D341Med (cell line): ENCODE measurements around the gene TACC3.

Source experiments
- DNase-seq: peaks from one replicate; pipeline ENCODE4 v3.0.0; 2012; ENCODE audit warnings: low spot score

Gene TACC3

DNA sequence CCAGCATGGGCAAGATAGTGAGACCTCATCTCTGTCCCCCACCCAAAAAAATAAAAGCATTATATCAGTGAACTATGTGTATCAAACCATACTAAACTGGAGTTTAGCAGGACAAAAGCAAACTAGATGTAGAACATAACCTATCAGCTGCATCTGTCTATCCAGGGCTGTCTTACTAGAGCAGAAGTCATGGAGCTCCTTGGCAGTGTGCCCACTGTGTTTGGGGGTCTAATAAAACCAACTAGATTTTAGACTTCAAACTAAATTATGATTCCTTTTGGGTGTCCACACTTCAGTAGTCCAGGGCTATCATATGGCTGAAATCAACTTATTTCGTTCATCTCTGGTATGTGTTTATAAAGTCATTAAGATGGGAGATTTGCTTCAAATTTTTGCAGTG, 17.5 kb upstream of the TACC3 start:
- DNase-seq, result no peak

DNA sequence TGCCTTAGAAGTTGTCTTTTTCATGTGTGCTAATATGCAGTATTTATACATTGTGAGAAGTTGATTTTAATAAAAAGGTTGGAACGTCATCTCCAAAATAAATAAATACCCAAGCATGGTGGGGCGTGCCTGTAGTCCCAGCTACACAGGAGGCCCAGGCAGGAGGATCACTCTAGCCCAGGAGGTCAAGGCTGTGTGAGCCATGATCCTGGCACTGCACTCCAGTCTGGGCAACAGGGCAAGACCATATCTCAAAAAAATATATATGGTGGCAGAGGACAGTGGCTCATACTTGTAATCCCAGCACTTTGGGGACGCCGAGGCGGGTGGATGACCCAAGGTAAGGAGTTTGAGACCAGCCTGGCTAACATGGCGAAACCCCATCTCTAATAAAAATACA, 15.6 kb upstream of the TACC3 start:
- DNase-seq, result no peak

DNA sequence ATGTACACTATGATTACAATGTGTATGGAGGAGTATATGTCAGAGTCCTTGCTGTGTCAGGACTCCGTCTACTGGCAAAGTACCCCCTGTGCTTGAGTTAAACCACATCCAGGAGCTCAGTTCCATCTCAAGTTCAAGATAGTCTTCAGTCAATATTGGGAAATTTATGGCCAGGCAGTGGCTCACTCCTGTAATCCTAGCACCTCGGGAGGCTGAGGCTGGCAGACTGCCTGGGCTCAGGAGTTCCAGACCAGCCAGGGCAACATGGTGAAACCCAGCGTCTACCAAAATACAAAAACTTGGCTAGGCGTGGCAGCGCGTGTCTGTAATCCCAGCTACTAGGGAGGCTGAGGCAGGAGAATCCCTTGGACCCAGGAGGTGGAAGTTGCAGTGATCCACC, 15.0 kb upstream of the TACC3 start:
- DNase-seq, result no peak

DNA sequence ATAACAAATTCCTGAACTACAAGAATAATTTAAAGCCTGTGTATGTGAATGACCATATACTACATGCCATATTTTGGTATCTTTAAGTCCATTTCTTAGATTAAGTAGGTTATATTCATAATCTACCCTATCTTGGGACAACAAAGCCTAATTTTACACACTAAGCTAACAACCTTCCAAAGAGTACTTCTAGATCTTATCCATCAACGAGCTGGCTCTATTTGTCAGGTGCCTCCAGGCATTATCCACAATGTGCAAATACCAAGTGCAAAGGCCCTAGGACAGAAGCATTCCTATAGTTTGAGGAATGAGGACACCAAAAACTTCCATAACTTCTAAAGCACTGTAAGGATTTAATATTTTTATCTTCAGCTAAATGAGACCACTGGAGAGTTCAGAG, 12.7 kb upstream of the TACC3 start:
- no peak for DNase-seq

DNA sequence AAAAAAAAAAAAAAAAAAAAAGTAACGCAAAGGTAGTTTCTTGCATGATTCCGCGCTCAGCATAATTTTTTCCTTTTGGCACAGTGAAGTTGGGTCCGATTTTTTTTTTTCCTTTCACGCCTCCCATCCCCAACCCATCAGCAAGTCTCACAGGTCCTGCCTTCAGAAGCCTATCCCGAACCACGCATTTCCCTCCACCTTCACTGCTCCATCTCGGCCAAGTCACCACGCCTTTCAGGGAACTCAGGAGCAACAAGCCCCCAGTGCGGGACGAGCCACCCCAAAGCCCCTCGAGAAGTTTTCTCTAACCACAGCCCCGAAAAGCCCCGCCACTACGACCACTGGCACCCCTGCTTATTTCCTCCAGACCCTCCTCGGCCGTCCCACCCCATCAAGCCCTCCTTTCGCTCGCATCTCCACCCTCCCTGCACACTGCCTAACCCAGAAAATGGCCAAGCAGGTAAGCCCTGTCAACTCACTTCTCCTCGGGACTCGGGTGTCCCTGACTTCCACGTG, 10.2 kb upstream of the TACC3 start:
- DNase-seq, result no peak

DNA sequence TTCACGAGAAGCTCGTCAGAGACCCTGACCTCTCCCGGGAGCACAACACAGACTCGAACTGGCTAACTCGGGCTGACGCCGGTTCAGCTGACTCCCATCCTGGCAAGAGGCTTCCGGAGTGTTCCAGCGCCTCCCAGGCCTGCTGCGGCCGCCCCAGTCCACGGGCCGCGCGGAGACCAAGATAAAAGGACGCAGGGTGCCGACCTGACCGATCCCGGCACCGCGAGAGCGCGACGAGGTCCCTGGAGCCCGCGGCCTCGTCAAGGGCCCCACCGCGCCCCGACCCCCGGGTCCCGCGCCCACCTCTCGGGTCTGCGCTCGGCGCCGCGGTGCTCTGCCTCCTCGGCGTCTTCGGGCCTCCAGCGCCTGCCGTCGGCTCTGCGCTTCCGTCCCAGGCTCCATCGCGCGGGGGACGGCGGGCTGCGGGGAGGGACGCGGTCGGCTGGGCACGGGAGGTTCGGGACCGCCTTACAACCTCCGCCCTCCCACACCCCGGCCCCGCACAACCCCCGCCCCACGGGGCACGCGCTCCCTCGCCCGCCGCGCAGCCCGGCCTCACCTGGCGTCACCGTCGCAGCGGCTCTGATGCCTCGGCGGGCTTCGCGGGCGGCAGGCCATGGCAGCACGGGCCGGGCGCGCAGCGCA, 9.6 kb upstream of the TACC3 start:
- DNase-seq, result no peak

DNA sequence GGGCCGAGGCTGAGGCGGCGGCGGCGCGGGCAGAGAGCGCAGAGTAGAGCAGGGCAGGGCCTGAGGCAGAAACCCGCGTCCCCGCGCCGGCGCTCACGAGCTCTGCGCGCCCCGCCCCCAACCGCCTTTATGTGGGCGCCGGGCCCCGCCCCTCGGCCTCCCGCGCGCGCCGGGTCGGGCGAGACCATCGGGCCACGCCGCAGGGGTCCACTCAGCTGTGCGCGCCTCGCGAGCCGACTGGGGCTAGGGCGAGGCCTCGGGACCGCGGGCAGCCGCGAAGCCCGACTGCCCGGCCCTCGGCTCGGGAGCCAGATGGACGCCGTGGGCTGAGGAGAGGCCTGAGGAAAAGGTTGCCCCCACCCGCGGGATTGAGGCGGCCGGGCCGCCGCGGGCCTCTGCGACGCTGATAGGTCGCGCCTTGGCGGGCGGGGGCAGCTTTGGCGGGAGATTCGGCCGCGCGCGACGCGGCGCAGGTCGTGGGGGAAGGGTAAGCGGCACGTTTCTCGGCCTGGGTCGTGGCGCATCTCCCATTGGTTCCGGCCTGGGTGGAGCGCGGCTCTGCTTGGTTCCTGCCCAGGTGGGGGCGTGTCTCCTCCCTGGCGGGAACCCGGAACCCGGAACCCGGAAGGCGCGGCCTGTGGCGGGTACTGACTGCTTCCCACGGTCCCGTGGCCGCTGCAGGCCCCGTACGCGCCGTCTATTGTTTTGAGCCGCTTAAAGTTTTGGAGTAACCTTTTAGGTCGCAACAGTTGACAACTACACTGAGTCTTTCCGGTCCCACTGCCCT, 8.9 kb upstream of the TACC3 start, which contains the start of gene SLBP:
Gene SLBP, minus strand, starts transcription at position 104 of the 787 bp plus-strand sequence. CDS start 131 bp downstream, outside the sequence.
- peak; percentile 97 for DNase-seq

DNA sequence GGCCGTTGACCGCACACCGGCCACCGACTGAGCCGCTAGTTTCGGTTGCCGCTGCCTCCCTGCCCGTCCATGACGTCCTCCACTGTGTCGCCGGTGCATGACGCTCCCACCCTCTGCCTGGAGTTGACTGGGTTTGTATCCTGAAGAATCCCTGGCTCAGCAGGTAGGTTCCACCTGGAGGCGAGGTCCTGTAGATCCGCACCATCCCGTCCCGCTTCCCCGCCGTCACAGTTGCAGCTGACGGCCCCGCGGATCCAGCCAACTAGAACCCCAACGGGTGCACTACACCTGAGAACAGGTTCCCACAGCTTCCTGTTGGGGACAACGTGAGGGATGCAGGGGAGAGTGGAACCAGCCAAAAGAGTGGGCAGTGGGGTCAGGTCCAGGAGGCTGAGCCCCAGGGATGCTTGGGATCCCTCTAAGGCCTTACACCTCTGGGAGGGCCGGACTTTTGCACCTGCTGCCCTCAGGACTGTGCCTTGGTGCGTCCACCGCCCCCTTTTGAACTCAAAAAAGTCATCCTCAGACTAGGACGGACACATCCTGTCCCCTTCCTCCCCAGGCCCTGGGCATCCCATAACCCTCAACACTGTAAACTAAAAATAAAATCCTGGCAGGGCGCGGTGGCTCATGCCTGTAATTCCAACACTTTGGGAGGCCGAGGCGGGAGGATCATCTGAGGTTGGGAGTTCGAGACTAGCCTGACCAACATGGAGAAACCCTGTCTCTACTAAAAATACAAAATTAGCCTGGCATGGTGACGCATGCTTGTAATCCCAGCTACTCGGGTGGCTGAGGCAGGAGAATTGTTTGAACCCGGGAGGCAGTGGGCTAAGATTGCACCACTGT, 8.1 kb upstream of the TACC3 start:
- no peak for DNase-seq

DNA sequence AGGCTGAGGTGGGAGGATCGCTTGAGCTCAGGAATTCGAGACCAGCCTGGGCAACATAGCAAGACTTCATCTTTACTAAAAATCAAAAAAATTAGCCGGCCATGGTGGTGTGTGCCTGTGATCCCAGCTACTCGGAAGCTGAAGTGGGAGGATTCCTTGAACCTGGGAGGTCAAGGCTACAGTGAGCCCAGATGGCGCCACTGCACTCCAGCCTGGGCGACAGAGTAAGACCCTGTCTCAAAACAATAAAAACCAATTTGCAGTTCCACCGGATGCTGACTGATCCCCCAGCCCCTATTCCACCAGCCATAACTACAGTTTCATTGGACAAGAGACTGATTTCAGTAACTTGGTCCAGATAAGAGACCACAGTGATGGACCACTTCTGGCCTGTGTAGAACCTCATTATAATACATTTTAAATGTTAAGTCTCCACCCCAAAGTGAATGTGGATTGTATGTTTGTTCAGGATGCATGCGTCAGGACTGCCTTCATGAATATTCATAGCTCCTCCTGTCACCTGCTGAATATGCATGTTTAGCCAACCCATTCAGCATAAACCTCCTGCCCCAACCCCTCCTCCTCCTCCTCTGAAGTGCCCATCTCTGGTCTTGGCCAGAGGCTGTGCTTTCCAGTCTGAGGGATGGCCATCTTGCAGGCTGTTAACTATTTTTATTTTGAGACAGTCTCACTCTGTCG, 6.9 kb upstream of the TACC3 start:
- DNase-seq, result no peak

DNA sequence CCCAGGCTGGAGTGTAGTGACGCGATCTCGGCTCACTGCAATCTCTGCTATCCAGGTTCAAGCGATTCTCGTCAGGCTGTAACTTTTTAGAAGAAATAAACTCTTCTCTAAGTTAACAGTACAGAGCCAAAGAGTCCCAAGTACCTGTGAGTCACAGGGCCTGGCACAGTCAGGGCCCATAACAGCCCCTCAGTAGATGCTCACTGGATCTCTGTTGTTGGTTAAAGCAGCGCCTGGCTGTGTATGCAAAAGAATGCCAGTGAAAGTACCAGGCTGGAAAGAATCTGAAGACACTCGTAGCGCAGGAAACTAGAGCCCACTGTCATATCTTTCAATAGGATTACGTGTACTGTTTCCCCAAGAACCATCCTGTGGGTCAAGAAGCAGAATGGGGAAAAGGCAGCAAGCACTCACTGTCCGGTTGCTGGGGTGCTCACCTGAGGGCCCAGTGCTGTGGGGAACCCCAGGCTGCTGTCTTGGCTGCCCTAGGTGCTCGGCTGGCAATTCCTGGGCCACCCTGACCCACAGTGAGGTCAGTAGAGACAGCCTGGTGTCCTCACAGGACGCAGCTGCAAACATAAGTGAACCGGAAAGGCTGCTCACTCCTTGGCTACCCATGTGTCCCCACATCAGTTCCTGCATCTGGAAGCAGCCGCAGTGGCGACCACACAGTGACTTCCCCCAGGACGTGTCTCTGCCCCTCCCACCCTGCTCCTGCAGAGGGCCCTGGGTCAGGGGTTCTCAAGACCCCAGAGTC, 6.1 kb upstream of the TACC3 start:
- DNase-seq, result no peak

DNA sequence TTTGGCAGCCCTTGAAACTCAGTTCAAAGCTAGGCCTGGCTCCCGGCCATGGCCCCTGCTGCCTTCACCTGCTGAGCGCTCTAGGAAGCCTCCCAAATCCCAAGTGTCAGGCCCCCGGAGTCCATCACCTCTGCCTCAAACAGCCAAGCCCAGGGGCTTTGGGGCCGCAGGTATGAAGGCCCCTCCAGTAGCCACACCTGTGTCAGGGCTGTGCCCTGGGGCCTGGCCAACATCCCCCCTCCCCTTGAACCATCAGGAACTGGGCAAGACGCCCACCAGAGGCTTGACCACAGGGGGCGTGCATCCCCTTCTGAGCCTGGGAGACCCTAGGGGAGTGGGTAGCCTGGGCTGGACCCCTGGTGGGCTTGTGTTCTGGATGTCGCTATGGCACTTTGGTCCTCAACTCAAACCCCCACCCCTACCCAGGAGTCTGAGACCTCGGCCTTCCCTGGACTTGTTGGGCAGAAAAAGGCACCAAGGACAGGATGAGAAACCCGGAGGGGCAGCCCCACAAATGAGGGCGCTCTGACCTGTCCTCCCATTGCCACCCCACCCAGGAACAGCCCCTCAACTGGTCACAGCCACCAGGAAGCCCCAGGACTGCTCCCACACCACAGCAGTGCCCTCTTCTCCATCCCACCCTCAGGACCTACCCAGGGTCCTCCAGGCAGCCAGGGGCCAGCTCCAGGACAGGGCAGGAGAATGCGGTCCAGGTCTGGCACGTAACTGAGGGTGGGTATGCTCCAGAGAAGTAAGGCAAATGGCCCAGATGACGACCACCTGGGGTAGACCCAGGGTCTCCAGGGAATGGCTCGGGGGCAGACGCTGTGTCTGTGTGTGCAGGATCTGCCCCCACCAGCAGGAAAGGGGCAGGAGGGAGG, 5.0 kb upstream of the TACC3 start:
- no peak for DNase-seq

DNA sequence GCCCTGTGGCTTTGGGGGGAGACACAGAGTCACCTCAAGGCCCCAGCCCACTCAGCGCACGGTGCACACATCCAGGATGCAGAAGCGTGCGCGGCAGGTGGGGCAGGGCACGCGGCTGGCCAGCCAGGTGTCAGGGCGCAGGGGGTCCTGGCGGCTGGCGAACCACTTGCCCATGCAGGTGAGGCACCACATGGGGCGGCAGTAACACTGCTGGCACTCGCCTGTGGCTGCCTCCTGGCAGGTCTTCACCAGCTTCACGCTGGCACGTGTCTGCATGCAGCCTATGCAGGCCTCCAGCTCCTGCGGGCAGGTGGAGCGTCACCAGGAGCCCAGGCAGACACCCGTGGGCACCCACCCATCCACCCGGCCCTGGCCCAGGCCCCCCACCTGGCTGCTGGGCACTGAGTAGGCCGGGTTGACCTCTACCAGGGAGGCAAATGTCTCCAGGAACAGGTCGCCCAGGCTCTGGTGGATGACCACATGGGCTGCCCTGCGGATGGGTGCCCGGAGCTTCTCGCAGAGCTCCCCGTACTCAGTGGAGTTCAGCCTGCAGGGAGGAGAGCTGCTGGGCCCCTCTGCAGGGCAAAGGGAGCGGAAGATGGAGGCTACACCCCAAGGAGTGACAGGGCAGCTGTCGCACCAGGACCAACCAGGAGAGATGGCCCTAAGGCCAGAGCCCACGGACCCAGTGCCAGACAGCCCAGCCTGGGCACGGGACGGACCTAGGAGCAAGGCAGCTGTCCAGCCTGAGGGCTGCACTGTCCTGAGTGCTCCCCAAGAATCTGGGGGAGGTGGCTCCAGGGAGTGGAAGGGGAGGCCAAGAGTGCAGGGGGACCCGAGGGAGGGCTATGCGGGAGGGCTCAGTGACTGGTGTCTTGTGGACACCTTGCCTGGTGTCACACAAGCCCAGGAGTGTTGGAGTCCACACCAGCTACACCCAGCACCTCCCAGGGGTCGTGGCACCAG, 3.9 kb upstream of the TACC3 start:
- DNase-seq, result no peak

DNA sequence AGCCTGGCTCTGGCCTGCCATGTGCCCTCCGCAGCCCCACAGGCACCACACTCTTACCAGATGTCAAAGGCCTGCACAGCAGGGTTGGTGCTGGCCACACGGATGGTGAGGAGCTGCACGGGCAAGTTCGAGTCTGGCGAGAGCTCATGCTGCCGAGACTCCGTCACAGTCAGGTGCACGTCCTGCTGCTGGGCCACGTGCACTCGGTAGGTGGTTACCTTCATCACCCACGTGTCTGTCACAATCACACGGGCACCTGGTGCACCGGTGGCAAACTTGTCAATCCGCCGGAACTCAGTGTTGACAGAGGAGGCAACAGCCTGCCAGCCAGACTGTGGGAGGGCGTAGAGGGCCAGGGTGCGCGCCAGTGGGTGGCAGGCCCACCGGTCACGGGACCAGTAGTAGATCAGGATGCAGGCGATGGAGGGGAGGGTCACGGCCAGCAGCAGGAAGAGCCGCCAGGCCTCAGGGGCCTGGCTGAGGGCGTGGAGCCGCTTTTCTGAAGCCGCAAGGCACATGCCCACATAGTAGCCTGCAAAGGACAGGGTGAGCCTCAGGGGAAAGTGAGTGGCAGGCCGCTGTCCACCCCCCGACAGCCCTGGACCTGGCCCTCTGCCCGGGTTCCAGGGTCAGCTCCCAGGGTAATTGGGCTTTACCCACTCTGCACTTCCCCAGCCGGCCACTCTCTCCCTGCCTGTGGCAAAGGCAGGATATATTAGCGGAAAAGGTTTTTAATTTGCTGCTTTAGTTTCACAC, 3.0 kb upstream of the TACC3 start:
- DNase-seq, result no peak

DNA sequence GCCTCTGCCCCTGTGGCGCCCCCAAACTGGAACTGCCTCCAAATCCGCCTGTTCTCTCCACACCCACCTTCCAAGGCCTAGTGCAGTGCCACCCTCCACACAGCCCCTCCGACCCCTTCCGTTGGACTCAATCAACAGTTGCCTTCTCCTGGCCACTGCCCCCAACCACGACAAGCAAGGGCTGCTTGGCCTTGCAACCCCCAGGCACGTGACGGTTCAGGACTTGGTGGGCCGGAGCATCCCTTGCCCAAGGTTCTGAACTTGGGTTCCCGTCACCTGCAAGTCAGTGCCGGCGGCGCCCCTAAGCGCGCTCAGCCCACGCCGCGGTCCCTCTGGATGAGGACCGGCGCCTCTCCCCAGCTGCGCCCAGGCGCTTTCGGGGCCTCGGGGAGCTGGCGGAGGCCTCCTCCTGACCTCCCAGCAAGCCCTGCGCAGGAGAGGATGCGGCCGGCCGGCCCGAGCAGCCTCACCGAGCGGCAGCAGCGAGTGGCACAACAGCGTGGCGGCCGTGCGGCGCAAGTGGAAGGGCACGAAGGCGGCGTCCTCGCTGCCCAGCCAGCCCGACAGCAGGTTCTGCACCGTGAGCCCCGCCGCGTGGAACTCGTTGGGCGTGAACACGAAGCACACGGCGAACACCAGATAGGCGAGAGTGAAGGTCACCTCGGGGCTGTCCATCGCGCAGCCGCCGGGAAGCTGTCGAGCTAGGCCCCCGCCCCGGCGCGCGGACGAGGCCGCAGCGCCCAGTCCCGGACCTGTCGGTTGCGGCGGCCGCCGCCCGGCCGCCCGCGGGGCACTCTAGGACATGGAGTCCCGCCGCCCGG, 948 bp upstream of the TACC3 start:
- peak; percentile 72 for DNase-seq

DNA sequence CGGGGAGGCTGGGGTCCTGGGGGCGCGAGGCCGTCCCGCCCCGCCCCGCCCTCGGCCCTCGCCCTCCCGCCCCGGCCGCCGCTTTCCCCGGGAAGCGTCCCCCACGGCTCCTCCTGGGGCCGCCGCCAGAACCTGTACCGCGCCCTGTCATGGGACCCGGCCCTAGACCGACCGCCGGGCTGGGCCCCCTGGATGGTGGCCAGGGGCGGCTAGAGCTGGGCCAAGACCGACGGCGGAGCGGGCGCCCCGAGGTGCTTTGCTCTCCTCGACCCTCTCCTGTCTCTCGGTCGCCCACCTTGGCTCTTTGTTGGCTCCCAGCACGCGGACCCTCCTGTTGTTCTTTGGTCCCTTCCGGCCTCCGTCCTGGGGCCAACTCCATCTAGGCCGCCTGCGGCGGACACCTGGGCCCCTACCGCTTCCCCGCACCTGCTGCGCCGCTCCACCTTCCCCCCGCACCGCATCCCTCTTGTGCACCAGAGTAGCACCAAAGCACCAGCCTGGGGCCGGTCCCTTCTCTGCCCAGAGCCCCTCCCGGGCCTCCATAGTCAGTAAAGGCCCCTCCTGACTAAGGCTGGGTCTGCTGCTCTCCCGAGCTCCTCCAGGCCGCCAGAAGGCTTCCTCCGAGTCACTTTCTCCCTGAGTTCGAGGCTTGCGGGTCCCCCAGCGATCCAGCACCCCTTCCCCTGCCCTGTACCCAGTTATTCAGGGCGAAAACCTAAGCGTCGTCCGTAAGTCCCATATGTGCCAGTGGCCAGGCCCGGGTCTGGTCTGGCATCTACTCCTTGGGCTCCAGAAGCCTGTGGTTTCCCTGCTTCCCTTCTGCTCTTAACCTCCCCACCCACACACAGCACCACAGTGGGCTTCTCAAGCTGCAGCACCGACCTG, 587 bp downstream of the TACC3 start:
- no peak for DNase-seq

DNA sequence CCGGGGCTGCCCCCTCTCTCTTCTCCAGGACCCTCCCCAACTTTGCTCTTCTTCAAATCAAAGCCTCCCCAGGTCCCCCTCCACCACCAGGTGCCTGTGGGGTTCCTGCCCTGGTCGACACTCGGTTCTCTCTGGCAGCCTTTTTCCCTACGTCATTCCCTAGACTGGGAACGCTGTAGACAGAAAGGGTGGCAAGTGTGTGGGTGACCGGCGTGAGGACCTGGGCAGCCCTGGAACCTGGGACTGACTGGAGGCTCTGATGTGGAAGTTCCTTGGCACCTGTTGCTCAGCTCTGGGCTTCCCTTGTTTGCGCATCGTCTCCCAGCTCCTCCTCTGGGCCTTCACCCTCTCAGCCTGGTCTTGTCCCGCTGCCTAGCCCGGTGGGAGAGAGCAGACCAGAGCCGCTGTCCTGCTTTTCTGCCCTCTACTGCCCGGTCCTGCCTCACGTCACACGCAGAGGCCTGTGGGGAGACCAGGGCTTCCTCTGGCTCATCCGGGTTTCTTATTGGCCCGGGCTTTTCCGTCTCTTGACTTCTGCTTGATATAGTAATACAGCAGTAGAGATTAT, 1.3 kb downstream of the TACC3 start:
- DNase-seq, result no peak
